ENCODE measurements around the gene CAB39. TPM values are rescaled to one million over a fixed set of nuclear protein-coding genes. Genes with fewer than 3 reads are reported as not detected.

The CAB39 gene
- total RNA-seq, 1 experiment from 2014 or later: 52.5 TPM

DNA sequence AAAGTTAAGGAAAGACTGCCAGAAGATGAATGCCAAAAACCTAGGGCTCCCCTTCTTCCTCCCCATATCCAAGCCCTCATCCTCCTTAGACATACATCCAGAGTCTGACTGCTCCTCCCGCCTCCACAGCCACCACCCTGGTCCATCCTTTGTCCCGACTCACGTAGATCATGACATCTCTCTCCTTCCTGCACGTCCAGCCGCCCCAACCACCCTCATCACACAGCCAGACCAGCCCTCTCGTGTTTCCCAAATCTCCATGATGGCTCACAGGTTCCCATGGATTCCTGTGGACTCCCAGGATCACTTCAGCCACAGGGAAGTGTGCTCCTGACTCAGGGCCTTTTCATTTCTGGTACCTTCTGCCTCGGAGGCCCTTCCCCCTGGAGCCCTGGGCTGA lies 47.8 kb upstream of the CAB39 start:
- ChIA-PET CTCF (no interaction called here), POLR2A (ENCODE audit: unreplicated experiment) (no interaction called here)
- ATAC-seq (no peak), DNase-seq (no peak)
- H3K9me2 ChIP-seq (replicated peaks; ENCODE audit: low read length): no peaks in the 10 kb centered on the region
- intact Hi-C loops (cut with micrococcal nuclease): no loop called here
- no peaks in the 10 kb centered on the region for H3K79me2 ChIP-seq (ENCODE audit: low read length)
- no peaks in the 10 kb centered on the region for H3K36me3 ChIP-seq (ENCODE audit: low read depth, low read length)
- no peaks in the 10 kb centered on the region for H3K9me3 ChIP-seq (ENCODE audit: low read length)
- H3K4me1 ChIP-seq (ENCODE audit: insufficient read depth, low read length): peaks cover 21% of the 10 kb centered on the region
- no peak overlapping the region for H3K4me3 ChIP-seq (ENCODE audit: low read length)
- H3F3A ChIP-seq (ENCODE audit: low read length, unreplicated experiment): no peaks in the 10 kb centered on the region
- no peak overlapping the region for H2AFZ ChIP-seq (ENCODE audit: low read length)
- H3K4me2 ChIP-seq (ENCODE audit: low read length): no peak overlapping the region
- BruUV-seq (replicated peaks): no TSS peak
- no peaks in the 10 kb centered on the region for H3K27me3 ChIP-seq (ENCODE audit: low read length)
- H3K27ac ChIP-seq (ENCODE audit: low read length): no peak overlapping the region
- no peak overlapping the region for H3K9ac ChIP-seq (ENCODE audit: low read length)
- no peaks in the 10 kb centered on the region for H4K20me1 ChIP-seq (ENCODE audit: low read length)
- TF ChIP-seq EZH2phosphoT487 (IDR thresholded peaks at IDR 0.05; ENCODE audit: borderline replicate concordance, low read length): no peak
- TF ChIP-seq, protein P1, sequence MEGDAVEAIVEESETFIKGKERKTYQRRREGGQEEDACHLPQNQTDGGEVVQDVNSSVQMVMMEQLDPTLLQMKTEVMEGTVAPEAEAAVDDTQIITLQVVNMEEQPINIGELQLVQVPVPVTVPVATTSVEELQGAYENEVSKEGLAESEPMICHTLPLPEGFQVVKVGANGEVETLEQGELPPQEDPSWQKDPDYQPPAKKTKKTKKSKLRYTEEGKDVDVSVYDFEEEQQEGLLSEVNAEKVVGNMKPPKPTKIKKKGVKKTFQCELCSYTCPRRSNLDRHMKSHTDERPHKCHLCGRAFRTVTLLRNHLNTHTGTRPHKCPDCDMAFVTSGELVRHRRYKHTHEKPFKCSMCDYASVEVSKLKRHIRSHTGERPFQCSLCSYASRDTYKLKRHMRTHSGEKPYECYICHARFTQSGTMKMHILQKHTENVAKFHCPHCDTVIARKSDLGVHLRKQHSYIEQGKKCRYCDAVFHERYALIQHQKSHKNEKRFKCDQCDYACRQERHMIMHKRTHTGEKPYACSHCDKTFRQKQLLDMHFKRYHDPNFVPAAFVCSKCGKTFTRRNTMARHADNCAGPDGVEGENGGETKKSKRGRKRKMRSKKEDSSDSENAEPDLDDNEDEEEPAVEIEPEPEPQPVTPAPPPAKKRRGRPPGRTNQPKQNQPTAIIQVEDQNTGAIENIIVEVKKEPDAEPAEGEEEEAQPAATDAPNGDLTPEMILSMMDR (conservative IDR thresholded peaks at IDR 0.05; ENCODE audit: low read depth, low read length): no peak

DNA sequence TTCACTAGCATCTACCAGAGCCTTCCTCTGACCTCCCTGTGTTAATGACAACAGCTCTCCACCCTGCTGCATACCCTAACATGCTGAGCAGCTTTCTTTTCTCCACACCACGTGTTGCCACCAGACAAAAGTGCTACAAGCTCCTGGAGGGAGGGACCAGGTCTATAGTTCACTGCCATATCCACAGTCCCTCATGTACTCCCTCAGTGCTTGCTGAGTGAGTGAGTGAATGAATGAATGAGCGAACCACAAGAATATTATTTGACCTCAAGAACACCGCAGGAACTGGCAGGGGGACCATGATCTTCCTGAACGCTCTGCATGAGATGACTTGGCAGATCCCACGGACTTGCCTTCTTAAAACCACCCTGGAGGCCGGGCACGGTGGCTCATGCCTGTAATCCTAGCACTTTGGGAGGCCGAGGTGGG lies 47.4 kb upstream of the CAB39 start:
- H2AFZ ChIP-seq (ENCODE audit: low read length): no peak overlapping the region
- H3K79me2 ChIP-seq (ENCODE audit: low read length): no peaks in the 10 kb centered on the region
- H3K4me1 ChIP-seq (ENCODE audit: insufficient read depth, low read length): peaks cover 21% of the 10 kb centered on the region
- DNase-seq (no peak), ATAC-seq (no peak)
- no peak overlapping the region for H3K4me3 ChIP-seq (ENCODE audit: low read length)
- POLR2A ChIA-PET (ENCODE audit: unreplicated experiment): interaction anchor here (0.6 kb wide), 1 partner anchor 133 kb away, joined by 3 read pairs; no protein-coding TSS in a partner anchor
- H4K20me1 ChIP-seq (ENCODE audit: low read length): no peaks in the 10 kb centered on the region
- BruUV-seq (replicated peaks): no TSS peak
- H3F3A ChIP-seq (ENCODE audit: low read length, unreplicated experiment): no peaks in the 10 kb centered on the region
- intact Hi-C loops (cut with micrococcal nuclease): no loop called here
- no peaks in the 10 kb centered on the region for H3K9me3 ChIP-seq (ENCODE audit: low read length)
- H3K27ac ChIP-seq (ENCODE audit: low read length): no peak overlapping the region
- H3K9me2 ChIP-seq (replicated peaks; ENCODE audit: low read length): no peaks in the 10 kb centered on the region
- H3K9ac ChIP-seq (ENCODE audit: low read length): no peak overlapping the region
- CTCF ChIA-PET: no interaction called here
- no peaks in the 10 kb centered on the region for H3K36me3 ChIP-seq (ENCODE audit: low read depth, low read length)
- no peak overlapping the region for H3K4me2 ChIP-seq (ENCODE audit: low read length)
- TF ChIP-seq EZH2 (IDR thresholded peaks at IDR 0.05; ENCODE audit: low read length, unreplicated experiment): no peak
- TF ChIP-seq, protein P1 (conservative IDR thresholded peaks at IDR 0.05; ENCODE audit: low read depth, low read length): no peak
- no peak for TF ChIP-seq EZH2phosphoT487 (IDR thresholded peaks at IDR 0.05; ENCODE audit: borderline replicate concordance, low read length)
- no peaks in the 10 kb centered on the region for H3K27me3 ChIP-seq (ENCODE audit: low read length)

DNA sequence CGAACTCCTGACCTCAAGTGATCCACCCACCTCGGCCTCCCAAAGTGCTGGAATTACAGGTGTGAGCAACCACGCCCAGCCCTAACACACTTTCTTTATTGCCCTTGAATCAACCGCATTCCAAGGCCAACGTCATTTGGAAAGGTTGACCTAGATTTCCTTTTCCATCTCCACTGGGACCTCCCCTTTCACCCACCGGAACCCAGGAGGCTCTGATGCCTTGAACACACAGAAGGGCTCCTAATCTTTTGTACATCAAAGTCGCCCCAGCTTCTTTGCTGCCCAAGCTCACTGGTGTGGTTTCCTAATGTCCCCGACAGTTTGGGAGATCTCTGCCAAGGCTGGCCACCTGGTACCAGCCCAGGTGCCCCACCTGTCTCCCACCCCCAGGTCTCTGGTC lies 46.2 kb upstream of the CAB39 start:
- Histone ChIP-seq H3K4me1 (ENCODE audit: insufficient read depth, low read length) (peaks cover 25% of the 10 kb centered on the region), H3K79me2 (ENCODE audit: low read length) (no peaks in the 10 kb centered on the region), H3F3A (ENCODE audit: low read length, unreplicated experiment) (no peaks in the 10 kb centered on the region), H3K36me3 (ENCODE audit: low read depth, low read length) (no peaks in the 10 kb centered on the region), H3K9me3 (ENCODE audit: low read length) (no peaks in the 10 kb centered on the region), H3K27me3 (ENCODE audit: low read length) (no peaks in the 10 kb centered on the region), H2AFZ (ENCODE audit: low read length) (no peak overlapping the region), H3K27ac (ENCODE audit: low read length) (no peak overlapping the region), H3K4me3 (ENCODE audit: low read length) (no peak overlapping the region), H4K20me1 (ENCODE audit: low read length) (no peaks in the 10 kb centered on the region), H3K4me2 (ENCODE audit: low read length) (no peak overlapping the region), H3K9ac (ENCODE audit: low read length) (no peak overlapping the region), H3K9me2 (replicated peaks; ENCODE audit: low read length) (no peaks in the 10 kb centered on the region)
- TF ChIP-seq, protein P1 (conservative IDR thresholded peaks at IDR 0.05; ENCODE audit: low read depth, low read length): no peak
- TF ChIP-seq EZH2phosphoT487 (IDR thresholded peaks at IDR 0.05; ENCODE audit: borderline replicate concordance, low read length): no peak
- no peak for TF ChIP-seq EZH2 (IDR thresholded peaks at IDR 0.05; ENCODE audit: low read length, unreplicated experiment)
- POLR2A ChIA-PET (ENCODE audit: unreplicated experiment): no interaction called here
- intact Hi-C loops (cut with micrococcal nuclease): no loop called here
- ATAC-seq (no peak), DNase-seq (no peak)
- CTCF ChIA-PET: no interaction called here
- BruUV-seq (replicated peaks): no TSS peak

All from PC-3 (cell line).